ENCODE results near the gene MS4A10. TPM values are rescaled to one million over a fixed set of nuclear protein-coding genes. Genes with fewer than 3 reads are reported as not detected.

The MS4A10 gene
- total RNA-seq, 1 donor from 2014 or later = not detected

DNA sequence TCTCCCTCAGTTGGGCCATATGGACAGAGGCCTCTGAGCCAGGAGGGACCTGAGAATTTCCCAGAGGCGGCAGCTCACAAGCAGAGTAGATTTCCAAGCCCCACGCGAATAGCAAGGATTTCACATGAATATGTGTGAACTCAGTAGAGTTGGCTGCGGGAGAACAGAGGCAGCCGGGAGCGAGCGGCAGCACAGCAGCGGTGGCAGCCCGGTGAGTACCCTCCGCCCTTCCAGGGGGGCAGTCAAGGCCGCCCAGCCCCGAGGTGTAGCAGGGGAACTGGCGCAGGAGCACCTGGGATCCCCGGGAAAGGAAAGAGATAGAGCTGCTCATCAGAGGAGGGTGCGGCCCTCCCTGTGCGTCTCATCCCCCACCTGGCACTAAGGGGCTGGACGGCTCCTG is 36.9 kb upstream of the MS4A10 start:
- no peak for DNase-seq (ENCODE audit: low read depth)
- TF ChIP-seq, protein P1, sequence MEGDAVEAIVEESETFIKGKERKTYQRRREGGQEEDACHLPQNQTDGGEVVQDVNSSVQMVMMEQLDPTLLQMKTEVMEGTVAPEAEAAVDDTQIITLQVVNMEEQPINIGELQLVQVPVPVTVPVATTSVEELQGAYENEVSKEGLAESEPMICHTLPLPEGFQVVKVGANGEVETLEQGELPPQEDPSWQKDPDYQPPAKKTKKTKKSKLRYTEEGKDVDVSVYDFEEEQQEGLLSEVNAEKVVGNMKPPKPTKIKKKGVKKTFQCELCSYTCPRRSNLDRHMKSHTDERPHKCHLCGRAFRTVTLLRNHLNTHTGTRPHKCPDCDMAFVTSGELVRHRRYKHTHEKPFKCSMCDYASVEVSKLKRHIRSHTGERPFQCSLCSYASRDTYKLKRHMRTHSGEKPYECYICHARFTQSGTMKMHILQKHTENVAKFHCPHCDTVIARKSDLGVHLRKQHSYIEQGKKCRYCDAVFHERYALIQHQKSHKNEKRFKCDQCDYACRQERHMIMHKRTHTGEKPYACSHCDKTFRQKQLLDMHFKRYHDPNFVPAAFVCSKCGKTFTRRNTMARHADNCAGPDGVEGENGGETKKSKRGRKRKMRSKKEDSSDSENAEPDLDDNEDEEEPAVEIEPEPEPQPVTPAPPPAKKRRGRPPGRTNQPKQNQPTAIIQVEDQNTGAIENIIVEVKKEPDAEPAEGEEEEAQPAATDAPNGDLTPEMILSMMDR (conservative IDR thresholded peaks at IDR 0.05; ENCODE audit: low read depth, low read length) = no peak
- no peak overlapping the region for H3K4me3 ChIP-seq (ENCODE audit: low read depth, low read length)

- no peak overlapping the region for H3K4me3 ChIP-seq (ENCODE audit: low read depth, low read length)
- TF ChIP-seq, protein P1 (conservative IDR thresholded peaks at IDR 0.05; ENCODE audit: low read depth, low read length) = no peak
- no peak for DNase-seq (ENCODE audit: low read depth)
Measured at GRCh38 chr11:60748821-60749220, 36.3 kb upstream of the MS4A10 start.

GRCh38 chr11:60750911-60751310 is 34.2 kb upstream of the MS4A10 start:
- H3K4me3 ChIP-seq (ENCODE audit: low read depth, low read length) = no peak overlapping the region
- TF ChIP-seq, protein P1 (conservative IDR thresholded peaks at IDR 0.05; ENCODE audit: low read depth, low read length) = no peak
- no peak for DNase-seq (ENCODE audit: low read depth)

DNA sequence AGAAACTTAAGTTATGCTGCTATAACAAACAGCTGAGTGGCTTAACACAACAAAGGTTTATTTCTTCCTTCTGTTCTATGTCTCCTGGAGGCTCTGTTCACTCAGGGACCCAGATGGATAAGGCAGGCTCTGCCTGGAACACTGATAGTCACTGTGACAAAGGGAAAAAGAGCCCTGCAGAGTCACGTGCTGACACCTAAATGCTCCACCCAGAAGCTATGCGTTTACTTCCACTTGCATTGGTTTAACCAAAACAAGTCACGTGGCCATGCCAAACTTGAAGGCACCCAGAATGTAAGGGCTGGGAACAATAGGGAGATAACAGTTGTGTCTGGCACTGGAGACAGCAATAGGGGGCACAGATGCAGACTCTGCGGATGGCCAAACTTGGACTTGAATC is 31.8 kb upstream of the MS4A10 start:
- TF ChIP-seq, protein P1 (conservative IDR thresholded peaks at IDR 0.05; ENCODE audit: low read depth, low read length) = no peak
- no peak overlapping the region for H3K4me3 ChIP-seq (ENCODE audit: low read depth, low read length)
- no peak for DNase-seq (ENCODE audit: low read depth)

DNA sequence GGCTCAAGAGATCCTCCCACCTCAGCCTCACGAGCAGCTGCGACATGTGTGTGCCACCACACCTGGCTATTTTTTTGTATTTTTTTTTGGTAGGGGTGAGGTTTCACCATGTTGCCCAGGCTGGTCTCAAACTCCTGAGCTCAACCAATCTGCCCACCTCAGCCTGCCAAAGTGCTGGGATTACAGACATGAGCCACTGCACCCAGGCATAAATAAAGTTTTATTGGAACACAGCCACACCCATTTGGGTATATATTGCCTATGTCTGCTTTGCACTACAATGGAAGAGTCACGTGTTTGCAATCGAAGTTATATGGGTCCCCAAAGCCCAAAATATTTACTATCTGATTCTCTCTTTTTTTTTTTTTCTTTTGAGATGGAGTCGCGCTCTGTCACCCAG is 30.2 kb upstream of the MS4A10 start:
- no peak overlapping the region for H3K4me3 ChIP-seq (ENCODE audit: low read depth, low read length)
- TF ChIP-seq, protein P1 (conservative IDR thresholded peaks at IDR 0.05; ENCODE audit: low read depth, low read length) = no peak
- DNase-seq (ENCODE audit: low read depth) = no peak

DNA sequence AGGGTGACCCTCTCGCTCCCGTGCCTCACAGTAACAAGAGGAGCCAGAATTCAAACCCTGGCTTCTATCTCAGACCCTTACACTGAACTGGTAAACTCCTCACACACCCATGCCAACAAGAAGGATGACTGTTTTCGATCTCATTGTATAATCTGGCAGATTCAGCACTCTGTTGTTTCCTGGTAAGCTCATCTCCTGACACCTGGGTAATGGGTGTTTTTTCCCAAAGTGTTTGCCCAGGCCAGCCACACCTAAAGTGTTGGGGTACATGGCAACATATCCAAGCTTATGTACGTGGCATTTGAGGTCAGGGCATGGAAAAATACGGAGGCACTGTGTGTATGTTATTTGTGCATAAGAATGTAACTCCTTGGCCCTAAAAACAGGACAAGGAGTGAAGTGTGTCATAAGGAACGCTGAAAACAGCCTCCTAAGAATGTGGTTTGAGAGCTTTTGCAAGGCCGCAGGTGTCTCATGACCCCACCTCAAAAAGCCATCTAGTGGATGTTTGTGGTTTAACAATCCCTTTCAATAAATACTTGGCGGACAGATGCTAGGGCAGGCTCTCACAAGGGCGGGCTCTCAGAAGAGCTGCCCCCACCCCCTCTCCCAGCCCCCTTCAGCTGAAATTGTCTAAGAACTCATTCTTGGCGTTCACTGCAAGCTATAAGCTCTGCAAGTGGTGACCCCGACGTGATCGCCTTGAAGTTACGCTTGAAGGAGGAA is 28.7 kb upstream of the MS4A10 start, which contains the start of gene MS4A15:
Gene MS4A15, plus strand, starts transcription at position 561 of the 726 bp plus-strand sequence. CDS start 6,867 bp downstream, outside the sequence.
- TF ChIP-seq, protein P1 (conservative IDR thresholded peaks at IDR 0.05; ENCODE audit: low read depth, low read length) = peak; percentile 50
- DNase-seq (ENCODE audit: low read depth) = no peak
- no peak within 1 kb of the TSS for H3K4me3 ChIP-seq (ENCODE audit: low read depth, low read length)

Data from epithelial cell of proximal tubule (primary cell).